Activated CD8-positive, alpha-beta memory T cell treated with anti-CD3 and anti-CD28 coated beads, Interleukin-2, amount 50 U/mL, for 4 hours (primary cell): ENCODE measurements around the gene FOXO1.

Experiments
- DNase-seq: peaks from one replicate; pipeline ENCODE4 v3.0.0-alpha.2; 2020

FOXO1 gene

DNA sequence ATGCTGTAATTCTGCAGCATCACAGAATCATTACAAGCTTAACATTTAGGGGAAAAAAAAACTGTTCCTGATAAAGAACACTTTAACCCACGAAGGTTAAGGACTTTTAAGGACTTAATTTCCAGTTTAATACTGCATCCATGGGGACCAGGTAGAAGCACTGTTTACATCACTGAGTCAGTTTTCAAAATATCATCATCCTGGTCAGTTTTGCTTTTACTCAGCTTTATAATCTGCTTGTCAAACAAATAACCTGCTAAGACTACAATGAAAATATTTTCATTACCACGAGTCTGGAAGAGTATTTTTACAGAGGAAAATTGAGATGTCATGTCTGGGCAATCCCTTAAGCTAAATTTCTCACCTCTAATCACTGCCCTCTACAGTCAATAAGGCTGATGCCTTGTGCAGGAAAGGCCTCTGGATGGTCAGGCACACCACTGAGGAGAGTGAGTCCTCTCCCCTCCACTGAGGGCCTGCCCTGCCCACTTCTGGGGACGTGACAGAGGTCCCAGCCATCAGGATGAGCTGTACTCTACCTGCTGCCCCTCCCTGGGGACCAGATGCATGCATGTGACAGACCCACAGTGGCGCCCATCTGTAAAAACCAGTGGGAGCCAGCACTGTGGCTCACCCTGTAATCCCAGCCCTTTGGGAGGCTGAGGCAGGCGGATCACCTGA is 31.0 kb downstream of the FOXO1 start:
- DNase-seq = no peak

DNA sequence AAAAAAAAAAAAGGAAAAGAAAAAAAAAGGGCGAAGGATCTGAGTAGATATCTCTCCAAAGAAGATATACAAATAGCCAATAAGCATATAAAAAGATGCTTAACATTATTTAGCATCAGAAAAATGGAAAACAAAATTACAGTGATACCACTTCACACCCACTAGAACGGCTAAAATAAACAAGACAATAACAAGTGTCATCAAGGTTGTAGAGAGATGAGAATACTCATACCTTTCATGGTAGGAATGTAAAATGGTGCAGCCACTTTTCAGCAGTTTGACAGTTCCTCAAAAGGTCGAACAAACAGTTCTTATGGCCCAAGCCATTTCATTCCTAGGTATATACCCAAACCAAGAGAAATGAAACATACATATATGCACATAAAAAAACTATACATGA is 33.5 kb downstream of the FOXO1 start:
- no peak for DNase-seq

DNA sequence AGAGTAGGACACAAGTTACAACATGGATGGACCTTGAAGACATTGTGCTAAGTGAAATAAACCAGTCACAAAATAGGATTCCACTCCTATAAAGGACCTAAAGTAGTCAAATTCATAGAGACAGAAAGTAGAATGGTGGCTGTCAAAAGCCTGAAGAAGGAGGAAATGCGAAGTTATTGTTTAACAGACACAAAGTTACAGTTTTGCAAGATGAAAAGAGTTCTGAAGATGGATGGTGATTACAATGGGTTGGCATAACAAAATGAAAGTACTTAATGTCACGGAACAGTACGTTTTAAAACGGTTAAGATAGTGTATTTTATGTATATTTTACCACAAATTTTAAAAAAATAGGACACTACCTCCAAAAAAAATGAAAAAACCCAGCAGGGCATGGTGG is 34.8 kb downstream of the FOXO1 start:
- no peak for DNase-seq

DNA sequence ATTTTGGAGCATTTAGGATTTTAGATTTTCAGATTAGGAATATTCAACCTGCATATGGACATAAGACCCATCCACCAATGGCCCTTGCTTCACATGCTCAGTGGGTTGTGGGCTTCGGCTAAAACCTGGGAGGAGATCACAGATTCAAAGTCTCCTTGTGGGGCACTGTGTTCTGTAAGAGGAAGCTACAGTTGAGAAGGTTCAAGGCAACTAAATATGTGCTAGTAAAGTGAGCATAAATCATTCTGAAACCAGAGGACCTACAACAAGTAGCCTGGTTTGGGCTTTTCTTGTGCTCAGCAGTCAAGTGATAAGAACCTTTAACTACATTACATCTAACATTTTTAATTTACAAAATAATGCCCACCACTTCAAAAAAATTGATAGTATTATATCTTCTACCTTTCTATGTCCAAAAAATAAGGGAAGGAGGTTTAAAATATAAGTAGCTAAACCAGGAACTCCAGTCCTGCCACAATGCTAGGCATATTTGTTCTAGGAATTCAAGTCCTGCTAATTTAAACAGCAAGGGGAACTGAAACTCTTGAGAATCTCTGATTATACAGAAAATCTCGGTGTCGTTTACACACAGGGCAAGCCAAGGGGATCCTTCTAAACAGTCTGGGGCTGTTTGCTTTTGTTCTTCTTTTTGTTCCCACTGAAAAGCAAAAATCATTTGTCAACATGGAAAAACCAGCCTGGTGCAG is 36.6 kb downstream of the FOXO1 start:
- DNase-seq = no peak

DNA sequence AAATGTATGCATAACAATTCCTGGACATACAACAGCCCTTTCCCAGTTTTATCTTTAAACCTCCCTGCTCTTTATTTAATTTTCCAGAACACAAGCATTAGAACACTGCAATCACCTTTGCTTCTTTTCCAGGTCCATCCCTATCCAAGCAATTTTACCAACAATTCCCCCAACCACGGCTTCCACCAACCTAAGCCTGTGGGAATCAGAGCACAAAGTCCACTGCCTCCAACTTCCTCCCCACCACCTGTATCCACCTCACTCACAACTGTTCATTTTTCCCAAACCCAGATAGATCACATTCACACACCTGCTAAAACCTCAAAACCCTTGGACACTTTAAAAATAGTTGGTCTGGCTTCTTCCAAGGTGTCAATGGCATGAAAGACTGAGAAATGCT is 39.5 kb downstream of the FOXO1 start:
- no peak for DNase-seq

DNA sequence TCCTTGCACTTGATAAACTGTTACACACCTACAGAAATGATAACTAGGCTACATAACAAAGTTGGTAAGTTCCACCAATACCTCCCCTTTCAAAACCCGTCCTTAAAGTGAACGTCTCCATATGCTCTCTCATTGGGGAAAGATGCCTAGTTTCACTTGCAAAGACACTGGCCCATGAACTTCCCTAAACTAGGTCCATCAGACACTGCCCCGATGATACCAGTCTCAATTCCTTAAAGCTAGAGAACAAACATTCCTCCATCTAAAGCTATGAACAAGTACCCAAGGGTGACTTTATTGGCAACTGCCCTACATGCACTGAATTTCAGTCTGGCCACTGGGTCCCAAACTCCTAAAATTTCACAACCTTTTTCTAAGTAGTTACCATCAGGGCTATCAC is 39.9 kb downstream of the FOXO1 start:
- DNase-seq = no peak

DNA sequence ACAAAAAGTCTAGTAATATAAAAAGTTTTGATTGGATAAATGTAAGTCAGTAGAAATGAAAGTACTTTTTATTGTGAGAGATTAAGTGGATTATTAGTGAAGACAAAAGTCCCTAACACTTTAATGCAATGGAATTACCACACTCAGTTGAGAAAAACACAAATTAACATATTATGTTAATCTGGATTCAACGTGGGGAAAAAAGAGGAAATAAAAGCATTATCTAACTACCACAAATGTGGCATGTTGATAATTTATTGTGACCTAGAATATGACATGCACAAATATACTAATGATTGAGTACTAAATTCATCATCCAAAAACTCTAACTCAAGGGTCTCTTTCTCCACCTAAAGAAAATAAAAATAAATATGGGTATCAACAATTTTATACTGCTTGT is 41.5 kb downstream of the FOXO1 start:
- DNase-seq = no peak

DNA sequence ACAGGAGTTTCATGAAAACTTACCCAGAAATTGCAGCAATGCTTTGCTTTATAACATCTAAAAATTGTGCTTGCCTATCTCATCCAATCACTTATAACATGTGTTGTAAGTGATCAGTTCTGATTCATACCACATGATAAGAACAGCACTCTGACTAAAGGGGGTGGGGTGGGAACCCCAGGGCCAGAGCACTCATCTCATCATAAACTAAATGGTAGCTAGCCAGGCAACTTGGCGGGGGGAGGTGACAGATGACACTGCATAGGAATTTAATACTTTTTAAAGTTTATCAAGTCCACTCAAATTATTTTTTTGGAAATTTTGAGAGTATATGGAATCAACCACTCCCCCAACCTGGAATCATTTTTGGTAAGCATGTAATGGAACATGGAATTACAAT is 42.1 kb downstream of the FOXO1 start:
- peak; percentile 53 for DNase-seq

DNA sequence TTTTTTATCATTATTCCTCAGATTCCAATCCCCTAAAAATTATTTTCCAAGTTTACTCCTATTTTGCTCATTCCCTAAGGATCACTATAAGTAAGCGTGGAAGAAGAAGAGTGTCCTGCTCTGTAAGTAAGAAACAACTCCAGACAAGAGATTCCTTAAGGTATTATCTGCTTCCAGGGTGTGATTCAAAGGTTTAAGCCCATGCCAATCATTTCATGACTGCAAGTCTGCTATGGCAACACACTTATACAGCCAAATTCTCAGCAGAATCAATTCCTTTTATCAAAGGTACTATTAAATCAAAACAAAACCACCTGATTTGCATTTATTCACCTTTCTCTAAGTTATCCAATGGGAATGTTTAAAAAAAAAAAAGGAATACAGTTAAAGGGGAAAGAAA is 43.7 kb downstream of the FOXO1 start:
- no peak for DNase-seq

DNA sequence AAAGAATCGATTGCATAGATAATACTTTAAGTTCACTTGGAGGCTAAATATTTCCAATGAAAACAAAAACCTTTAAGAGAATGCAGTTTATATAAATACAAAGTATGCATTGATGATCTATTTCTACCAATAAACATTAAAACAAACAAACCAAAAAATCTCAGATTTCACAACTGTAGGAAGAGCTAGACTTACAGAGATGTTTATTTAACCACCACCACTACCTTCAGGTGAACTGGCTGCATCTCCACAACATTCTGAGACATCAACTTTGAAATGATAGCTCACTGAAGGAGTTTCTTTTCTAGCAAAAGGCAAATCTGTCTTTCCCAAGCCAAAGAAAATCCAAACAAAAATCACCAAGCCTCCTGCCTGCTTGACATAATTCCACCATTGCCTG is 44.2 kb downstream of the FOXO1 start:
- DNase-seq = no peak

DNA sequence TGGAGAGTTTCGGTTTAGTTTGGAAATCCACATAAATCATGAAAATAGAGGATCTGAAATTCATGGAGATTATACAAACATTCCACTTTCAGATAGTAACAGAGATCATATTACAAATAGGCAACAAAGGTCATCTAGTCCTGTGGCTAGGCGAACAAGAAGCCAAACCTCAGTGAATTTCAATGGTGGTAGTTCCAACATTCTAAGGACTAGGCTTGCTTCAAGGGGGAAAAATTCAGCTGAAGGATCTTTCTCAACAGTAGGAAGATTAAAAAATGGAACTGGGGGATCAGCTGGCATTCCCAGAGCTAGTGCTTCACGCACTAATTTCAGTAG is 47.0 kb downstream of the FOXO1 start:
- no peak for DNase-seq

DNA sequence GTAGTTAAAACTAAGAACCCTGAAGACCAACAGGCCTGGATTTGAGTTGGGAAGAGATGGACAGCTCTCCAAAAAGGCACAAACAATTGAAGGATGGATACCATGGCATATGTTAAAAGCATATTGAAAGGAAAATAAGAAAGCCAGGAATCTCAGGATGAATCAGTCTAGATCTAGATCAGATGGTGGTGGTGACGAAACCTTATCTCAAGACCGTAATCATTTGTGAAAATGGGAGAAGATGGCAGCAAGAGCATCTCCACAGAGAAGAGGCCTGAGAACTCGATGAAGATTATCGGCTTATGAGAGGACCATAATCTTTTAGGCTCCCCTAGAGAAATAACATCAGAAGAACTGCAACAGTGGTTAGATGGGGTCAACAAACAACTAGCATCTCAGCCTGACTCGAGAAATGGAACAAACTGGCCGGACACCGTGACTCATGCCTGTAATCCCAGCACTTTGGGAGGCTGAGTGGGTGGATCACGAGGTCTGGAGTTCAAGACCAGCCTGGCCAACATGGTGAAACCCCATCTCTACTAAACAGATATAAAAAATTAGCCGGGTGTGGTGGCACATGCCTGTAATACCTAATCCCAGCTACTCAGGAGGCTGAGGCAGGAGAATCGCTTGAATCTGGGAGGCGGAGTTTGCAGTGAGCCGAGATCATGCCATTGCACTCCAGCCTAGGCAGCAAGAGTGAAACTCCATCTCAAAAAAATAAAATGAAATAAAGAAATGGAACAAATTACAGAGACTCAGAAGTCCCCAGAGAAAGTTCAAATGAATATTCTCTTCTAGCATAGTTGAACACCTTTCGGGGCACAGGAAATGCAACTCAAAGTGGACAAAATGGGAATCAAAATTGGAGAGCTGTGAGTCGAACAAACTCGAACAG is 47.6 kb downstream of the FOXO1 start:
- no peak for DNase-seq

DNA sequence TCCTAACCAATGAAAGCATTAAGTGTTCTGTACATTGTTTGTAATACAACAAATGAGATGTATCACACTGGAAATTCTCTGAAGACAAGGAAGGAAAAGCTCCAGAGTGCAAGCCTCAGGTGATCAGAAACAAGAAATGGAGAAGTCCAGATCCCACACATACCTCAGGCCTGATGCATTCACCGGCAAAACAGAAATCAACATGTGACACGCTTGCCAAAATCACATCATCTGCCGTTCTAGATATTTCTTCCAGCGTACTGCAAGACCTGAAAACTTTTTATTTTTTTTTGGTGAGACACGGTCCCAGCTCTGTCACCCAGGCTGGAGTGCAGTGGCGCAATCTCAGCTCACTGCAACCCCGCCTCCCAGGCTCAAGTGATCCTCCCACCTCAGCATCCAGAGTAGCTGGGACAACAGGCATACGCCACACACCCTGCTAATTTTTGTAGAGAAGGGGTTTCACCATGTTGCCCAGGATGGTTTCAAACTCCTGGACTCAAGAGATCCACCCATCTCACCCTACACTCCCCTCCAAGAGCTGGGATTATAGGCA is 48.6 kb downstream of the FOXO1 start:
- DNase-seq = no peak

DNA sequence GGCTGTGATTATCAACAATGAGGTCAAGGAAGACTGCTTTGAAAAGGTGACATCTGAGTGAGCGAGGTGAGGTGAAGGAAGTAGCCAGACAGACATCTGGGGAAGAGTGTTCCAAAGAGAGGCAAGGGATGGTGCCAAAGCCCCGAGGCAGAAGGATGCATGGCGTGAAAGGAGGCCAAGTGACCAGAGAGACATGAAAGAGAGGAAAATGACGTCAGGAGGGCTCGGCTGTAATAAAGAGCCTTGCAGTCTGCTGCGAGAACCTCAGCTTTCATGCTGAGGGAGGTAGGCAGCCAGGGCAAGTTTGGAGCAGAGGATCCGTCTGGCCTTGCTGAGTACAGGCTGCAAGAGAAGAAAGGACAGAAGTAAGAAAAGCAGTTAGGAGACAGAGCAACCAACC is 50.8 kb downstream of the FOXO1 start:
- no peak for DNase-seq

DNA sequence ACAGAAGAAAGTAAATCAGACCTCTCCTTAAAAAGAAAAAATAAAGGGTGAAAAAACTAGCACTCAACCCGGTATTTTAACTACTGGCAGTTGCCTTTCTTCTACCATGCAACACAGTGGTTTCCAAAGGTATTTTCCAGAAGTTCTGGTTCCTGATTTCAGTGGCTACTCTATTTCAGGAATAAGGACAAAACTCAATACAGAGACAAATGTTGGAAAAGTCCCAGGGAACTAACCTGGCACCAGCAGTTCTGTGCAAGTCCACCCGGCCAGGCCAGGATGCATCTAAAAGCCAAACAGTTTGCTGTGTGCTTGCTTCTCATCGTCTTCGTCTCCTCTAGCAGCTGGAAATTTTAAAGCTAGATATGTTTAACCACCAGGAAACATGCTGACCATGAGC is 52.5 kb downstream of the FOXO1 start:
- DNase-seq = no peak

DNA sequence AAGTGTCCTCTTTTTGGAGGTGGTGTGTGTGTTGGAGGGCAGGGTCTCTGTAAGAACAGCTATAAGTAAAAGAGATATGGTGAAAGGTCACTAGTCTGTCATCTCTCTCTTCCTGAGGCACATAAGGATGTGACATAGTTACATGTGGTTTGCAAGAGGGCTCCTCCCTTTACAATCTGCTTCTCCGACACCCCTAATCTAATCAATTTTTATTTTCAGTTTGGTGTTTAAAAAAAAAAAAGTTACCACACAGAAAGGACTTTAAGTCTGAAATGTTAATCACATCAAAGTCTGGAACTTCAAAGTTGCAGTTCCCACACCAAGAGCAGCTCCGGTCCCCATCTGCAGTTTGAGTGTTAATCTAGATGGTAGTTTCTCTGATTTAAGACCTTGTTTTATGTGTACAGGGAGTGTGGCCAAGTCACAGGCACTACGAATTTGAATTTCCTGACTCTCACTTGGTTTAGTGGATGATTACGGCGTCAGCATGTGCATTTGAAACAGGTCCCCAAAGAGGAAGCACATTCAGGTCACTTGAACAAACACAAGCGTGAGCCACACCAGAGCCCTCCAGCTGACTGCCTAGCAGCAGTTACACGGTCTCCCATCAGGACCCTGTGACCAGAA is 53.1 kb downstream of the FOXO1 start:
- peak; percentile 43 for DNase-seq

DNA sequence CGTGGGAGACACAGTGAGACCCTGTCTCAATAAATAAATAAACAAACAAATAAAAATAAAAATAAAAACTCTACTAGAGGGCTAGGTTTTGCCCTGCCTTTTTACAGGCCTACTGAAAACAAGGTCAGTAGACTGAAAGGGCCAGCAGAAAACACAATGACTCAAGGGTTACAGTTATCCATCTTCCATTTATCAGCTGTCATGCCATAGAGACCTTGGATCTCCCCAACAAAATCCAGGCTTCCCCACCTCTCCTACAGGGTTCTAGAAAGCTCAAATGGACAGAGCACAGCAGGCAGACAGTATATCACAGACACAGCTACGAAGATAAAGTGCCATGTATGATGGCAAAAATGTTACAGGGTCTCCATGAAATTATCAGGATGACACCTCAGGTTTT is 54.4 kb downstream of the FOXO1 start:
- no peak for DNase-seq

DNA sequence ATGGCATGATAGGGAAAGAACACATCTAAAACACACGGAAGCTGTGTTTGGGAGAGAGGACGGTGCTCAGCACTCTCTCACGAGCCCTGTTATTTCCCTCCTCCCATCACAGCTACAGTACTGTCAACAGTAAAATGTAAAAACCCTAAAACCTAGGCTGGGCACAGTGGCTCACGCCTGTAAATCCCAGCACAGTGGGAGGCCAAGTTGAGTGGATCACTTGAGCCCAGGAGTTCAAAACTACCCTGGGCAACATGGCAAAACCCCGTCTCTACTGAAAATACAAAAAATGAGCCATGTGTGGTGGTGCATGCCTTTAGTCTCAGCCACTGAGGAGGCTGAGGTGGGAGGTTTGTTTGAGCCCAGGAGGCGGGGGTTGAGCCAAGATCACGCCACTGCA is 54.8 kb downstream of the FOXO1 start:
- DNase-seq = no peak

DNA sequence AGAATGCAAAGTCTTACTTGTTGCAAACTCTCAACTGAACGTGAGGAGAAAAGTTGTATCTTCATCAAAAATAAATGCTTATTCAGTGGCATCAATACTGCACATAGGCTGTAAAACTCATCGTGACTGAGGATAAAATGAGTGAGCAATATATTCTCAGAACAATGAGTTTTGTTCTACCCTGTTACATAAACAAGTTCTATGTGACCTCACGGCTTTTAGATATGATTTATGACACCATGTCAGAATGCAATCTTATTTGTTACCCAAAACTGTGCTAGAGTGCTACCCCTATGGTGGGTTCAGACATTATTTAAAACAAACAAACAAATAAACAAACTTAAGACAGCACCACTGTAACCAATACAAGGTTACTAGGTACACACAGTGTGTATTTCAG is 55.4 kb downstream of the FOXO1 start:
- no peak for DNase-seq

DNA sequence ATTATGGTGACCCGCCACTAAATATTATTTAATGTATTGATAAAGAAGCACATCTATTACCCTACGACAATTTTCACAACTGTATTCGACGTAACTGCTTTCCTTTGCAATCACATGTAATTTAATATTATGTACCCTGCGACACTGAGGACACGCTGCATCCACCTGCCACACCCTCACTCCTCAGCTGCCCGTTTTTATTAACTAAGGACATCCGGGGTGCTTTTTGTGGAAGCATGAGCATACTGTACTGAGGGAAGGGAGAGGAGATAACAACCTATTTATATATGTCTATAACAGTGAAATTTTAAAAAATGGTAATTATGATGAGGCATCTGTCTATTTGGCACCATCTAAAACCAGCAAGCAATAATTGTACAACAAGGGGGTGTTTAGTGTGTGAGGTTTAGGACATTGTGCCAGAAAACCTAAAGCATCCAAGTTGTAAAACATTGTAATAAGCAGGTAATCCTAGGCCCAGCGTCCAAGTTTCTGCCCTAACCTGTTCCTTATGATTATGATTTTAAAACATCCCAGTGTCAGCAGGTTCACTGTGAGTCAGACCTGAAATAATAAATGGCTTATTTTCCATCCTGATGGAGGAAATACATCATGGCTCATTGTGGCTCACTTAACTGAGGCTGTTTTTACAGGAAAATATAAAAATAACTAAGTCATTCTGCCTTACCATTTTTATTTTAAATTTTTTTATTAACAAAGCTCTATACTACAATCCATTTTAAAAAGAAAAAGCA is 56.3 kb downstream of the FOXO1 start:
- DNase-seq = no peak

DNA sequence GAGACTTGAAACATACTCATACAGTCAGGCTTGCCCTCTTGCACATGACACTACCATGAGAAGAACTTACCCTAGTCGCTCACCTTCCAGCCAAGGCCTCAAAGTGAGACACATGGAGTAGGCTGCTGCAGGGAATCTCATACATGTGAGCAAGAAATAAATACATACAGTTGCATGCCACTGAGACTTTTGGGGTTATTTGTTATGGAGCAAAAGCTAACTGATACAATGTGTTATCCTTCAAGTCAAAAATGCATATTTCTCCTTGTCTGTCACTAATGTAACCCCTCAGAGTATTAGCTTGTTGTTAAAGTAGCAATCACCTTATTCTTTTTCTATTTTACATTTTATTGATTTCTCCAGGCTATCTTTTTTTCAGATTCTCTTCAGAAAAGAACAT is 58.1 kb downstream of the FOXO1 start:
- DNase-seq = no peak

DNA sequence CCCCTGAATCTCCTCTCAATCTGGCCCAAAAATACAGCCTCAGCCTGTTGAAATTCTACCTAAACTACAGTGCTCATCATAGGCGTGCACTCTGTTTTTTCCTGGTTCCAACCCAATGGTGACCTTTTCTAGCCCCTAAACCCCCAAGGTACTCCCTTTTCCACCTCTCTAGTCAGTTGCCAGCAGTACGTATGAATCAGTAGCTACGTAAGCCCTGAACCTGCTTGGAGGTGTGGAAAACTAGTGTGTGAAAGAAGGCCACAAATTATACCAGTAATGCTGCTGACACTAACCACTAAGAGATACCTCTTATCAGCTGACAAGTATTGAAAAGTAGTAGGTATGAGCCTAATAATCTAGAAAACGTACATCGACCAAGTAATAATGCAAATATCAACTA is 60.9 kb downstream of the FOXO1 start:
- no peak for DNase-seq

DNA sequence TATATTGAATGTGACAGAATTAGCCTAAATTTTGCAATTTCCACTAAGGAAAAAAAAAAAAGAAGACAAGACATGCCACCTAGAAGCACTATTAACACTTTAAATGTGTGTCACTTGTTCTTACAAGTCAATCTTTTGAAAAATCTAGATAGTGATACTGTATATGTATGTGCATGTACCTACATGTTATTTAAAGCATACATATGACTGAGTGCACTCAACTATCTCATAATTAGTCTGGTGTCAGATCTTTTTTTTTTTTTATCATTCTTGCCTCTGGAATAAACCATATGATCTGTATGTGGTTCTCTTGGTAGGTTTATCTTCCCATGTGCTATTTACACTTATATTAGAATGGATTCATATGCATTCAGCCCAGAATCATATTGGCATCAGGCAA is 62.3 kb downstream of the FOXO1 start:
- DNase-seq = no peak
